PC-3 (cell line): ENCODE measurements around the gene PLEKHH3.

Experiments used
- CTCF ChIP-seq: fragments of 300-600 bp; sonication (generic); conservative IDR thresholded peaks from 2 replicates; pipeline ENCODE4 v1.5.1; 2017; ENCODE audit warnings: antibody characterized with exemption, low read depth, mild to moderate bottlenecking, low read length
- EZH2 ChIP-seq: fragments of 300-600 bp; sonication (generic); IDR thresholded peaks from one replicate; pipeline ENCODE4 v1.6.1; 2017; ENCODE audit warnings: antibody characterized with exemption, mild to moderate bottlenecking, low read length; ENCODE audit not compliant: unreplicated experiment
- EZH2phosphoT487 ChIP-seq: fragments of 300-600 bp; sonication (generic); IDR thresholded peaks from 2 replicates; pipeline ENCODE4 v1.6.1; 2018; ENCODE audit warnings: mild to moderate bottlenecking, antibody characterized with exemption, low read length, borderline replicate concordance

DNA sequence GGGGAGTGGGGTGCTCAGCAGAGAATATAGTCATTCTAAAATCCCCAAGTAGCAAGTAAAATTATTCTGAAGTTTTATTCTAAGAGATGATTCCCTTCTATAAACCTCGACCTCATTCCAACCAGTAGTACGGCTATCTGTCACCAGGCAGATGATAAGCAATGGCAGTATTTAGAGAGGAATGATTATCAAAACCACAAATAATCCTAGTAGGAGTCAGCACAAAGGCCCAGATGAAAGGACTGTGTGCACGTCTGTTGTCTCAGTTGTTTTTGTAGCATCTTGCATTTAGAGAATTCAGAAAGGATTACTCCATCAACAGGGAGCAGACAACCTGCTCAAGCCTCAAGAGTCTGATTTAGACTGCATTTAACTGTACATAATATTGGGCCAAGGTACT is 46.8 kb upstream of the PLEKHH3 start:
- TF ChIP-seq EZH2 = no peak
- no peak for TF ChIP-seq CTCF
- no peak for TF ChIP-seq EZH2phosphoT487
